ENCODE measurements around the gene VPS26C. TPM values are rescaled to one million over a fixed set of nuclear protein-coding genes. Genes with fewer than 3 reads are reported as not detected.

VPS26C gene
- total RNA-seq, 1 experiment from 2014 or later = 40.5 TPM

DNA sequence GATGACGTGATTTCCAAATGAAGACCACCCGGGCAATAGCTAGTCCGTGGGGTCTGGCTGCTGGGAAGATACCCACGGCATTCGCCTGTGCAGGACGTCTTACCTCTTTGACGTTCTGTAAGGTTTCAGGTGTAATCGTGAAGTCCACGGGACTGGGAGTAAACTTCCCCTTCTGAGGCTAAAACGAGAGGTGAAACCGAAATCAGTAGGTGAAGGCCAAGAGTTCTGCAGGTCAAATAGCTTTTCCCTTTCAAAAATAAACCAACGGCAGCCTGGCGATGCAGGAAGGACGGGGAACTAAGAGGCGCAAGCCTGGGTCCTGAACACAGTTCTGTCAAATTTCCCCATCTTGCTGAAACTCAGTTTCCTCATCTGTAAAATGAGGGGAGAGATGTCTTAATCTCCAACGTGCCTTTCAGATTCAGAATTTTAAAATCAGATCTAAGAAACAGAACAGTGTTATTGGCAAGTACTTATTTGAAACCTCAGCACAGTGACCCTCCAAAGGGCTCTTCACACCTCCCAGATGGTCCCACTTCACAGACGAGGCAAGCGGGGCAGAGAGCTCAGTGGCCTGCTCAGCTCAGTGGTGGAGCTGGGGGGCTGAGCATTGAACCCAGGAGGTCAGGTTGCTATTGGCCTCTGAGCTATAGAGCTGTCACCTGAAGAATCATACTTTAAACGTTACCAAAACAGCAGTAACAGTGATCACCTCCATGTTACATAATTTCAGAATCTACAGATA is 34.7 kb downstream of the VPS26C start:
- Mint-ChIP-seq H3K4me3 (ENCODE audit: unreplicated experiment) (no peak overlapping the region), H3K27ac (ENCODE audit: unreplicated experiment) (no peak overlapping the region), H3K36me3 (ENCODE audit: insufficient read depth, unreplicated experiment) (peaks cover 39% of the 10 kb centered on the region), H3K27me3 (ENCODE audit: insufficient read depth, unreplicated experiment) (no peaks in the 10 kb centered on the region), H3K4me1 (ENCODE audit: low read depth, unreplicated experiment) (peaks cover 5% of the 10 kb centered on the region), H3K9me3 (ENCODE audit: unreplicated experiment) (no peaks in the 10 kb centered on the region)
- DNase-seq = no peak
- POLR2A ChIA-PET = no interaction called here
- BruUV-seq (replicated peaks) = no TSS peak
- H3K4me1 ChIP-seq = no peaks in the 10 kb centered on the region
- H3K27me3 ChIP-seq (replicated peaks; ENCODE audit: control insufficient read depth, insufficient read depth, low read length) = no peaks in the 10 kb centered on the region
- intact Hi-C loops (cut with micrococcal nuclease; ENCODE audit: unreplicated experiment) = no loop called here
- H3K36me3 ChIP-seq (ENCODE audit: control insufficient read depth, insufficient read depth, low read length) = peaks cover 3% of the 10 kb centered on the region
- CTCF ChIA-PET = no interaction called here
- TF ChIP-seq, protein P1, sequence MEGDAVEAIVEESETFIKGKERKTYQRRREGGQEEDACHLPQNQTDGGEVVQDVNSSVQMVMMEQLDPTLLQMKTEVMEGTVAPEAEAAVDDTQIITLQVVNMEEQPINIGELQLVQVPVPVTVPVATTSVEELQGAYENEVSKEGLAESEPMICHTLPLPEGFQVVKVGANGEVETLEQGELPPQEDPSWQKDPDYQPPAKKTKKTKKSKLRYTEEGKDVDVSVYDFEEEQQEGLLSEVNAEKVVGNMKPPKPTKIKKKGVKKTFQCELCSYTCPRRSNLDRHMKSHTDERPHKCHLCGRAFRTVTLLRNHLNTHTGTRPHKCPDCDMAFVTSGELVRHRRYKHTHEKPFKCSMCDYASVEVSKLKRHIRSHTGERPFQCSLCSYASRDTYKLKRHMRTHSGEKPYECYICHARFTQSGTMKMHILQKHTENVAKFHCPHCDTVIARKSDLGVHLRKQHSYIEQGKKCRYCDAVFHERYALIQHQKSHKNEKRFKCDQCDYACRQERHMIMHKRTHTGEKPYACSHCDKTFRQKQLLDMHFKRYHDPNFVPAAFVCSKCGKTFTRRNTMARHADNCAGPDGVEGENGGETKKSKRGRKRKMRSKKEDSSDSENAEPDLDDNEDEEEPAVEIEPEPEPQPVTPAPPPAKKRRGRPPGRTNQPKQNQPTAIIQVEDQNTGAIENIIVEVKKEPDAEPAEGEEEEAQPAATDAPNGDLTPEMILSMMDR (IDR thresholded peaks at IDR 0.05; ENCODE audit: insufficient read depth in 1 of 2, low read depth in 1 of 2, low read length in 1 of 2, severe bottlenecking in 1 of 2, unreplicated experiment in 1 of 2) = no peak
- no peak overlapping the region for H3K4me3 ChIP-seq (ENCODE audit: low read depth, low read length)
- H3K9me3 ChIP-seq = no peaks in the 10 kb centered on the region

- CTCF ChIA-PET = no interaction called here
- H3K4me1 ChIP-seq = no peaks in the 10 kb centered on the region
- Mint-ChIP-seq H3K9me3 (ENCODE audit: unreplicated experiment) (no peaks in the 10 kb centered on the region), H3K4me3 (ENCODE audit: unreplicated experiment) (no peak overlapping the region), H3K27me3 (ENCODE audit: insufficient read depth, unreplicated experiment) (no peaks in the 10 kb centered on the region), H3K27ac (ENCODE audit: unreplicated experiment) (no peak overlapping the region), H3K4me1 (ENCODE audit: low read depth, unreplicated experiment) (peaks cover 5% of the 10 kb centered on the region), H3K36me3 (ENCODE audit: insufficient read depth, unreplicated experiment) (peaks cover 39% of the 10 kb centered on the region)
- H3K27me3 ChIP-seq (replicated peaks; ENCODE audit: control insufficient read depth, insufficient read depth, low read length) = no peaks in the 10 kb centered on the region
- H3K36me3 ChIP-seq (ENCODE audit: control insufficient read depth, insufficient read depth, low read length) = peaks cover 3% of the 10 kb centered on the region
- H3K9me3 ChIP-seq = no peaks in the 10 kb centered on the region
- no TSS peak for BruUV-seq (replicated peaks)
- POLR2A ChIA-PET = no interaction called here
- no peak for DNase-seq
- TF ChIP-seq, protein P1 (IDR thresholded peaks at IDR 0.05; ENCODE audit: insufficient read depth in 1 of 2, low read depth in 1 of 2, low read length in 1 of 2, severe bottlenecking in 1 of 2, unreplicated experiment in 1 of 2) = no peak
- intact Hi-C loops (cut with micrococcal nuclease; ENCODE audit: unreplicated experiment) = no loop called here
- H3K4me3 ChIP-seq (ENCODE audit: low read depth, low read length) = no peak overlapping the region
Measured at GRCh38 chr21:37231671-37232070, 35.5 kb downstream of the VPS26C start.

DNA sequence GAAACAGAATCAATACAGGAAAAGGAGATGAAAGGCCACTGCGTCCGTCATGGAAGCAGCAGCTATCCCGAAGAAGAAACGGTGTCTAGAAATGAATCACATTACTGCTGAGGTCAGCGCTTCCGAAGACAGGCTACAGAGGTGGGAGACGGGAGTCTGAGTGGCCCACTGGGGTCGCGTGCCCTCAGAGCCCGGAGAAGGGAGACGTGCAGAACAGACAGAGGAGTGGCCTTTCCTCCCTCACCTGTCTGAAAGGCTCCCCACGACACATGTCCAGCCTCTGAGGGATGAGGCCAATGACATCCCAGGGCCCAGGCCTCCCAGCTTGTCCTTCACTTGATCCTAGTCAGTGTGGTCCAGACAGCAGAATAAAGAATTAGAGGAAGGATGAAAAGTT is 35.9 kb downstream of the VPS26C start:
- TF ChIP-seq, protein P1 (IDR thresholded peaks at IDR 0.05; ENCODE audit: insufficient read depth in 1 of 2, low read depth in 1 of 2, low read length in 1 of 2, severe bottlenecking in 1 of 2, unreplicated experiment in 1 of 2) = no peak
- Mint-ChIP-seq H3K9me3 (ENCODE audit: unreplicated experiment) (no peaks in the 10 kb centered on the region), H3K4me1 (ENCODE audit: low read depth, unreplicated experiment) (peaks cover 5% of the 10 kb centered on the region), H3K4me3 (ENCODE audit: unreplicated experiment) (no peak overlapping the region), H3K27me3 (ENCODE audit: insufficient read depth, unreplicated experiment) (no peaks in the 10 kb centered on the region), H3K36me3 (ENCODE audit: insufficient read depth, unreplicated experiment) (peaks cover 42% of the 10 kb centered on the region), H3K27ac (ENCODE audit: unreplicated experiment) (no peak overlapping the region)
- Histone ChIP-seq H3K27me3 (replicated peaks; ENCODE audit: control insufficient read depth, insufficient read depth, low read length) (no peaks in the 10 kb centered on the region), H3K9me3 (no peaks in the 10 kb centered on the region), H3K4me1 (no peaks in the 10 kb centered on the region), H3K36me3 (ENCODE audit: control insufficient read depth, insufficient read depth, low read length) (peaks cover 3% of the 10 kb centered on the region), H3K4me3 (ENCODE audit: low read depth, low read length) (no peak overlapping the region)
- DNase-seq = no peak
- BruUV-seq (replicated peaks) = no TSS peak
- CTCF ChIA-PET = no interaction called here
- intact Hi-C loops (cut with micrococcal nuclease; ENCODE audit: unreplicated experiment) = no loop called here
- POLR2A ChIA-PET = no interaction called here

Measured in Caco-2 (cell line).